Endometrium (tissue), 2 donors: Measurements from ENCODE around the gene CST5.
A peak's percentile ranks its signal among the peaks of the same experiment; 100 is the strongest.
"Not testable (repeated sequence)": the region's sequence is repeated elsewhere in the genome, so short reads cannot be mapped to it uniquely, and the experiment has no call there.

ENCODE experiments used
- FAIRE-seq: peaks from 2 replicates; lab custom pipeline; 2012; peaks lifted over from hg19 to GRCh38; lab: Jason Lieb, UNC
- donor health status: control.
- donor health status: control.

The CST5 gene

GRCh38 chr20:23889775-23890187 is 10.2 kb upstream of the CST5 start:
- FAIRE-seq, result no peak

- no peak for FAIRE-seq
Observed at GRCh38 chr20:23887856-23888255, 8.3 kb upstream of the CST5 start.

GRCh38 chr20:23884771-23885162 is 5.2 kb upstream of the CST5 start:
- FAIRE-seq, result no peak

- no peak for FAIRE-seq
Observed at GRCh38 chr20:23884136-23884770, 4.7 kb upstream of the CST5 start.

GRCh38 chr20:23881371-23881770 is 1.8 kb upstream of the CST5 start:
- FAIRE-seq, result no peak

- peak; percentile 77 for FAIRE-seq
Observed at GRCh38 chr20:23880417-23880816, 869 bp upstream of the CST5 start.

GRCh38 chr20:23879811-23880374 is 345 bp upstream of the CST5 start:
- no peak for FAIRE-seq

- no peak for FAIRE-seq
Observed at GRCh38 chr20:23878787-23879186, 761 bp downstream of the CST5 start.

- not testable (repeated sequence) for FAIRE-seq
Observed at GRCh38 chr20:23878016-23878542, 1.5 kb downstream of the CST5 start.

GRCh38 chr20:23877524-23877923 is 2.0 kb downstream of the CST5 start:
- no peak for FAIRE-seq

- no peak for FAIRE-seq
Observed at GRCh38 chr20:23875606-23876237, 3.8 kb downstream of the CST5 start.

- FAIRE-seq, result no peak
Observed at GRCh38 chr20:23874747-23875146, 4.8 kb downstream of the CST5 start.

- no peak for FAIRE-seq
Observed at GRCh38 chr20:23873370-23874015, 6.1 kb downstream of the CST5 start.

- FAIRE-seq, result no peak
Observed at GRCh38 chr20:23872065-23872464, 7.5 kb downstream of the CST5 start.

GRCh38 chr20:23870461-23870860 is 9.1 kb downstream of the CST5 start:
- FAIRE-seq, result no peak

GRCh38 chr20:23869520-23869919 is 10.0 kb downstream of the CST5 start:
- FAIRE-seq, result no peak

- FAIRE-seq, result no peak
Observed at GRCh38 chr20:23868321-23868720, 11.2 kb downstream of the CST5 start.

- peak; percentile 8 for FAIRE-seq
Observed at GRCh38 chr20:23867152-23867776, 12.3 kb downstream of the CST5 start.

- not testable (repeated sequence) for FAIRE-seq
Observed at GRCh38 chr20:23860771-23861170, 18.8 kb downstream of the CST5 start.

- FAIRE-seq, result no peak
Observed at GRCh38 chr20:23857962-23858595, 21.5 kb downstream of the CST5 start.

GRCh38 chr20:23856736-23857135 is 22.8 kb downstream of the CST5 start:
- FAIRE-seq, result no peak

- no peak for FAIRE-seq
Observed at GRCh38 chr20:23856226-23856625, 23.3 kb downstream of the CST5 start.
